GM19099 (cell line): Measurements from ENCODE around the gene ANKRD33B.

Experiments used
- POLR2A ChIP-seq: IDR thresholded peaks from 3 replicates; pipeline ENCODE4 v1.6.1; 2011; ENCODE audit warnings: low read depth; ENCODE audit not compliant: insufficient read length; ENCODE audit errors: extremely low read depth

ANKRD33B gene

GRCh38 chr5:10532421-10532820 lies 31.4 kb upstream of the ANKRD33B start:
- no peak for TF ChIP-seq POLR2A

DNA sequence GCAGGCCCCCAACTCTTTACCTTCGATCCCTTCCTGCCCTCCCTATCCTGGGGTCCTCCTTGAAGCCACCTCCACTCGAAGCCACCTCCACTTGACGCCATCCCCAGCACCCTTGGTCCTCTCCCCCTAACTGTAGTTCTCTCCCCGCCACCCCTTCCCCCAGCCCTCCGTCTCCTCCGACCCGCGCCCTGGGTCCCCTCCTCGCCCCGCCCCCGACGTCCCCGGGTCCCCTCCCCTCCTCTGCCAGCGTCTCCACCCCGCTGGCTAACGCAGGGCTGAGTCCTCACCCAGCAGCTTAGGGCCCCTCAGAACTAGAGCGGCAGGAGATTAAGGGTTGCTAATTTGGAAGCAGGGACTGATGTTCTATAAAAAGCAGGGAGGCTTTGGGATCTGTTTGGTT lies 30.6 kb upstream of the ANKRD33B start:
- no peak for TF ChIP-seq POLR2A

- no peak for TF ChIP-seq POLR2A
Observed at GRCh38 chr5:10534561-10535530, 29.0 kb upstream of the ANKRD33B start.

GRCh38 chr5:10536511-10536910 lies 27.4 kb upstream of the ANKRD33B start:
- no peak for TF ChIP-seq POLR2A

DNA sequence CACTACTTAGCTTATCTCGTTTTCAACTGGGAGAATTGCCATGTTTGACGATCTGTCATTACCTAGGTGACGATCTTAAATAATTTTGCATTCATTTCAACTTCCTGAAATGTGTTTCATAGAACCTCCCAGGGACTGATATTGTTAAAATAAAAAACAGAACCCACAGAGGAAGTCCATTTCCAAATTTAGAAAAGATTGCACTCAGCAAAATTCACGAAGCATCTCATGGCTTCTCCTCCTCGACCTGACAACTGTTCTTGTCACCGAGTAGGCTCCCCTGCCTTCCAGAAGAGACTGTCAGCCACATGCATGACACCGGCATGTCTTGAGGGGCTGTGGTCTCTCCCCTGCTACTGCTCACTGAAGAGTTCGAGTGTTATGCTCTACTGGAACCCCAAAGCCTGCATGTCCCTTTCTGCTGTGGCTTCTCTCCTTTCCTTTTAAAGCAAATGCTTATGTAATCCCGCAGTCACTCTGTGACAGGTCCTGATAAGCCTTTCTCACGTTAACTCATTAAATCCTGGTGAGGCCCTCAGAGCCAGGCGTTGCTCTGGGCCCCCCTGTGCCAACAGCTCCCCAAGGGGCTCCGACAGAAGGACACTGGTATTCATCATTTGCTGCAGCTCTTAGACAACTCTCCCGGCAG lies 26.8 kb upstream of the ANKRD33B start:
- no peak for TF ChIP-seq POLR2A

DNA sequence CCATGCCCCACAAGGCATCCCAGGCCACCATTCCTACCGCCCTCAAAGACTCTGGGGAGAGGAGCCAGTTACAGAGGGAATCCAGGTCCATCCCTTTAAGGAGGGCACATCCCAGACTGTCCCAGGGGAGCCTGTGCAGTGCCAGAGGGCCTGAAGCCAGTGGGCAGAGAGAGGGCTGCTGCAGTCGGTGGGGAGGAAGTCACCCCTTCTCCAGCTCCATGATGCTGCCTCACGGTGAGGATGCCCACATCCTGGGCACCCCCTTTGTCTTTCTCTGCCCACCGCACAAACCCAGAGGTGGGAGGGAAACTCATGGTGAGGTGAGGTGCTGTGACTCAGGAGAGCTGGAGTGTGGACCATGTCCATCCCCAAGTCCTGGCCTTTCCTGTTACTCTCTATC lies 26.2 kb upstream of the ANKRD33B start:
- TF ChIP-seq POLR2A: no peak

DNA sequence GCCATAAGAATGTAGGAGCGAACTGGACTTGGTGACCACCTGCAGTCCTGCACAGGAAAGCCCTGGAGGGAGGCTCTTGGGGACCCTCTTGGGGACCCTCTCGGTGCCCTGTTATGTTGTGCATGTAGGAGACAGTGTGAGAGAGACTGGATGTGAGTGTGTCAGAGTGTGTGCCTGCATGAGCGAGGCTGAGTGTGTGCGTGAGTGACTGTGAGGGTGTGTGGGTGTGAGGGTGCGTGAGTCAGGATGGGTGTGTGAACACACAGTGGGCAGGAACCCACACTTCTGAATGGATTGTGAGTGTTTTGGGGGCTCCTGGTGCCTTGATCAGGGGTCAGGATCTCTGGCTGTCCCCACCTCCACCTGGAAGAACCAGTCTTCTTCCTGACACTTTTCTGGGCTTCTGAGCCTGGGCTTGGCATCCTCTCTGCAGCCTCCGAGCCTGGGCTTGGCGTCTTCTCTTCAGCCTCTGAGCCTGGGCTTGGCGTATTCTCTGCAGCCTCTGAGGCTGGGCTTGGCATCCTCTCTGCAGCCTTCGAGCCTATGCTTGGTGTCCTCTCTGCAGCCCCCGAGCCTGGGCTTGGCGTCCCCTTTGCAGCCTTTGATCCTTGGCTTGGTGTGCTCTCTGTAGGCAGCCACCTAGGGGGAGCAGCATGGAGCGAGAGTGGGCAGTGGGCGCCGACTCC lies 25.6 kb upstream of the ANKRD33B start:
- no peak for TF ChIP-seq POLR2A

DNA sequence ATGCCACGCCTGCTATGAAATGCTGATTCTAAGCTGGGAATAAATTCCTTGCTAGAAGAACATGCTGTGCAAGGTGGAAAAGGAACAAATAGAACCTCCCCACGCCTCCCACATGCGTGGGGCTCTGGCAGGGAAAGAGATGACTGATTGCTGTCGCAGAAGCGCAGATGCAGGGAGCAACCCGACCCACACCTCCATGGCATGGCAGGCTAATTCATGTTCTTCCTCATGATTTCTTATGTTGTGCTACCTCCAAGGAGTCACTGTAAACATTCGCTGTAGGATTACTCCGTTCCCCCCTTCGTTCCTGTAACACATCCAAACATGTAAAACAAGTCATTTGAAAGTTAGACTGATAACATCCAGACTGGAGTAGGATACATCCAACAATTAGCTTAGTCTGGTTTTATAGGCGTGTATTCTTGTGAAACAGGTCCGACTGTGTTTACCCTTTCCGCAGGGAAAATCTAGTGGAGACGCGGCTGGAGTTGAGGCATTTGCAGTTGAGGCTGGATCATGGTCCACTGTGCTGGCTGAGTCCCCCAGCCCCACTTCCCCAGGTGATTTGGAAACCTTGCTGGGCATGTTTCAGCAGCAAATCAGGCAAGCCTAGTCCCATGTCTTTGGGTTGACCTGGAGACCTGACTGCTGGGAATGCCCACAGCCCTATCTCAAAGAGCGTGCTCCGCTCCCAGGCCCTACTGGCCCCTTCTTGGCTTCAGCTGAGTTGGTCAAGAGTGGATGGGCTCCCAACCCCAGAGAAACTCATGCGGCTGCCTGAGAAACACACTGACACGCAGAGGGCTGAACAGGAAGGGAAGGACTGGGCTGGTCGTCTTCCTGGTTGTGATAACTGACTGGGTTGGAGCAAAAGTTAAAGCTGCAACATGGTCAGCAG lies 24.8 kb upstream of the ANKRD33B start:
- no peak for TF ChIP-seq POLR2A

DNA sequence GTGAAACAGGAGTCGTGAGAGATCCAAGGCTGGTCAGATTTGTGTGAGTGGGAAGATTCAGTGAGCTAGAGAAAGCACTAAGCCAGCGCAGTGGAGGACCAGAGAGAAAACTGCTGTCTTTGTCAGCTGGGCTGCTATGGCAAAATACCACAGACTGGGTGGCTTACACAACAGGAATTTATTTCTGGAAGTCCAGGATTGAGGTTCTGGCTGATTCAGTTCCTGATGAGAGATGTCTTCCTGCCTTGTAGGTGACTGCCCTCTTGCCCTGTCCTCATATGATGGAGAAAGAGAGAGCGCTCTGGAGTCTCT lies 24.2 kb upstream of the ANKRD33B start:
- TF ChIP-seq POLR2A: no peak

DNA sequence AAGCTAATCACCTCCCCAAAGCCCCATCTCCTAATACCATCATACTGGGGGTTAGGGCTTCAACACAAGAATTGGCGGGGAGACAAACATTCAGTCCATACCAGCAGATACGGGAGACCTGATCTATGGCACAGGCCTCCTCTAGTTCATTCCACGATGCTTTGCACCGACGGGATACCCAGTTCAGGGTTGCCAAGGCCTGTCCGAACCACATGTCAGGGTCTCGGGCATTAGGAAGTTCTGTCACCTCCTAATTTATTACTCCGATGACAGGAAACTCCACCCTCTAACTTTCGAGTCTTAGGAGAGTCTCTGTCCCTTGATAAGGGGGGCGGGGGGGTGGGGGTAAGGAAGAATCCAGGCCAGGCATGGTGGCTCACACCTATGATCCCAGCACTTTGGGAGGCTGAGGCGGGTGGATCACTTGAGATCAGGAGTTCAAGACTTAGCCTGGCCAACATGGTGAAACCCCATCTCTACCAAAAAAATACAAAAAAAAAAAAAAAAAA lies 23.8 kb upstream of the ANKRD33B start:
- TF ChIP-seq POLR2A: no peak

DNA sequence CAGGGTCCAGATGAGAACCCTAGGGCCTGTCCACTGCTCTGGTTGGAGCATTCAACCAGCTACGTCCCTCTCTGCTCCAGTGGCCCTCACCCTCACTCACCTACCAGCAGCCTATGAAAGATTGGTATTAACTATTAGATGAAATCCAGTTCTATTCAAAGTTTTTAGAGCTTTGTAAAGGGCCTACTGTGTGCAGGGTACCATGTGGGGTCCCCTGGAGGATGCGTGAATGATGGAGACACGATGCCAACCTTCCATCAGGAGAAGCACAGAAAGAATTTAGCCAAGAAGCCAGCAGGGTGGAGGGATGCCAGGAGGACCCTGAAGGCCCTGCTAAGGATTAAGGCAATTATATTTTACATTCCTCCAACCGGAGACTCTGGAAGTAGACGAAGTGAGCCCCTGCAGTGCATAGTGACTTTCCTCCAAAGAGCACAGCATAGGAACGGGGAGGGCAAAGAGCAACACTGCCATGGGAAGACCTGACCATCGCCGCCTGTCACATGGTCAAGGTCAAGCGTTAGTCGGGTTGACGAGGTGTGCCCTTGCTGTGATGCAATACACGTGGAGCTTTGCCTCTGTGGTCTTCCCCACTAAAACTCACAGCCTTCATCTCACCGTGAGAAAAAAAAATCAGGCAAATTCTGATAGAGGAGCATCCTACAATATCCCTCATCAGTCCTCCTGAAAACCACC lies 22.8 kb upstream of the ANKRD33B start:
- TF ChIP-seq POLR2A: no peak

DNA sequence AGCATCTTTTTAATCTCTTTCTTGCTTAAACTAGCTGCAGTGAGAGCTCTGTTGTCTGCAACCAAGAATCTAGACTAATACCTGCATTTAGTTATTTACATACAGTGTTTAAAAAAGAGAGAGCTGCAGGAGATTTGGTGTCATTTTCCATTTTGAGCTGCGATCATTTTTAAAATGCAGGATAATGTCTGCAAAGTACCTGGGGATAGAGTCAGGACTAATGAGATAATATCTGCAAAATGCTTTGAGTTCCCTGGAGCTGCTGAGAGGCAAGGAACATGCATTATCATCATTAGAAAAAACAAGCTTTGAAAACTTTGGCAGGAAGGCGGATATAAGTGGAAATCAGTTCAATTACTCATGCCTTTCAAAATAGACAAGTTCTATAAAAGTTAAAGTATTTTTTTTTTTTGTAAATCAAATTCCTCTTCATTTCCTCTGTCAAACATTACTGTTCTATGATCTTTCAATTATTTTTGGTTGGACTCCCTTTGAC lies 21.8 kb upstream of the ANKRD33B start:
- no peak for TF ChIP-seq POLR2A

DNA sequence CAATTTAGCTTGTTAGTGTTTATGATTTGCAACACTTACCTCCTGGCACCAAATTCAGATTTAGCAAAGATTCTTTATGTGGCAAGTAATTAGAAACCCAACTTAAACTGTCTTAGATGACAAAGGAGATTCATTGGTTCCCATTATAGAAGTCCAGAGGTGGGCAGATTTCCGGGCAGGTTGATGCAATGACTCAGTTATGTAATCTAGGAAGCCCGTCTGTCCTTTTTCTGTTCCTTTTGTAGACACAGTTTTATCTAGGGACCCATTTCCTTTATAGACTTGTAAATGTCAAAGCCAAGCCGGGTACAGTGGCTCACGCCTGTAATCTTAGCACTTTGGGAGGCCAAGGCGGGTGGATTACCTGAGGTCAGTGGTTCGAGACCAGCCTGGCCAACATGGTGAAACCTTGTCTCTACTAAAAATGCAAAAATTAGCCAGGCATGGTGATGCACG lies 20.3 kb upstream of the ANKRD33B start:
- no peak for TF ChIP-seq POLR2A

GRCh38 chr5:10545084-10545483 lies 18.8 kb upstream of the ANKRD33B start:
- TF ChIP-seq POLR2A: no peak
